HUES6 (cell line): ENCODE measurements around the gene ESYT1.
A peak's percentile ranks its signal among the peaks of the same experiment; 100 is the strongest.

Experiments
- H3K27ac ChIP-seq: 2 replicates; pipeline ENCODE4 v1.7.0; 2013; ENCODE audit warnings: low read depth, mild to moderate bottlenecking, low read length, inconsistent platforms
- H3K27me3 ChIP-seq: 2 replicates; pipeline ENCODE4 v1.6.1; 2013; ENCODE audit warnings: low read length; ENCODE audit not compliant: control insufficient read depth, insufficient read depth
- H3K36me3 ChIP-seq: 2 replicates; pipeline ENCODE4 v1.6.1; 2013; ENCODE audit warnings: low read length; ENCODE audit not compliant: control insufficient read depth, insufficient read depth
- H3K4me1 ChIP-seq: 2 replicates; pipeline ENCODE4 v1.6.1; 2013; ENCODE audit warnings: low read length; ENCODE audit not compliant: control insufficient read depth, insufficient read depth
- H3K4me3 ChIP-seq: 2 replicates; pipeline ENCODE4 v1.5.1; 2013; ENCODE audit warnings: low read depth, low read length
- H3K9ac ChIP-seq: one replicate; pipeline ENCODE4 v1.6.1; 2013; ENCODE audit warnings: mild to moderate bottlenecking, low read length
- H3K9me3 ChIP-seq: 2 replicates; pipeline ENCODE4 v1.6.1; 2013; ENCODE audit warnings: low read depth, low read length; ENCODE audit not compliant: control insufficient read depth, insufficient read depth

The ESYT1 gene

GRCh38 chr12:56157201-56158028 lies 29.3 kb downstream of the ESYT1 start:
- peaks cover 47% of the 10 kb centered on the region for H3K36me3 ChIP-seq
- H3K9ac ChIP-seq, result peak overlapping the region; percentile 98
- H3K27me3 ChIP-seq, result no peaks in the 10 kb centered on the region
- peak overlapping the region; percentile 79 for H3K27ac ChIP-seq
- H3K4me3 ChIP-seq, result peak overlapping the region; percentile 88
- H3K9me3 ChIP-seq, result no peaks in the 10 kb centered on the region
- peaks cover 41% of the 10 kb centered on the region for H3K4me1 ChIP-seq

GRCh38 chr12:56158029-56158925 lies 30.2 kb downstream of the ESYT1 start, which contains the start of gene MYL6:
MYL6 (plus strand) TSS chr12:56158359; CDS start chr12:56158402, 43 bp downstream.
- peaks cover 41% of the 10 kb centered on the region for H3K4me1 ChIP-seq

GRCh38 chr12:56158926-56159461 lies 30.9 kb downstream of the ESYT1 start:
- Histone ChIP-seq H3K9ac (peak overlapping the region; percentile 98), H3K9me3 (no peaks in the 10 kb centered on the region), H3K36me3 (peaks cover 63% of the 10 kb centered on the region), H3K4me1 (peaks cover 39% of the 10 kb centered on the region), H3K27ac (peak overlapping the region; percentile 91), H3K27me3 (no peaks in the 10 kb centered on the region), H3K4me3 (peak overlapping the region; percentile 88)

More at GRCh38 chr12:56158029-56158925, 30.2 kb downstream of the ESYT1 start, which contains the start of gene MYL6:
- peak within 1 kb of the TSS; percentile 88 for H3K4me3 ChIP-seq
- no peaks in the 10 kb centered on the region for H3K27me3 ChIP-seq
- H3K9me3 ChIP-seq, result no peaks in the 10 kb centered on the region
- H3K36me3 ChIP-seq, result peaks cover 56% of the 10 kb centered on the region
- peak within 1 kb of the TSS; percentile 98 for H3K9ac ChIP-seq
- H3K27ac ChIP-seq, result peak within 1 kb of the TSS; percentile 91

GRCh38 chr12:56159482-56160192 lies 31.6 kb downstream of the ESYT1 start:
- Histone ChIP-seq H3K27me3 (no peaks in the 10 kb centered on the region), H3K36me3 (peaks cover 68% of the 10 kb centered on the region), H3K4me1 (peaks cover 39% of the 10 kb centered on the region), H3K9ac (peak overlapping the region; percentile 98), H3K4me3 (peak overlapping the region; percentile 88), H3K9me3 (no peaks in the 10 kb centered on the region), H3K27ac (peak overlapping the region; percentile 91; the same call in 1 of the 2 replicates)

GRCh38 chr12:56160193-56160763 lies 32.2 kb downstream of the ESYT1 start:
- Histone ChIP-seq H3K9me3 (no peaks in the 10 kb centered on the region), H3K9ac (peak overlapping the region; percentile 98), H3K4me3 (peak overlapping the region; percentile 88), H3K4me1 (peaks cover 39% of the 10 kb centered on the region), H3K27me3 (no peaks in the 10 kb centered on the region), H3K27ac (0 out of 2 replicates have a peak overlapping the region, but pooled peaks have one; percentile 91), H3K36me3 (peaks cover 68% of the 10 kb centered on the region)

- H3K9ac ChIP-seq, result peak overlapping the region; percentile 98
- no peaks in the 10 kb centered on the region for H3K27me3 ChIP-seq
- H3K27ac ChIP-seq, result no peak overlapping the region
- peaks cover 69% of the 10 kb centered on the region for H3K36me3 ChIP-seq
- H3K4me1 ChIP-seq, result peaks cover 39% of the 10 kb centered on the region
- H3K4me3 ChIP-seq, result peak overlapping the region; percentile 88; the same call in 1 of the 2 replicates
- H3K9me3 ChIP-seq, result no peaks in the 10 kb centered on the region
Observed at GRCh38 chr12:56160894-56161689, 33.0 kb downstream of the ESYT1 start.

GRCh38 chr12:56161690-56162351 lies 33.8 kb downstream of the ESYT1 start:
- Histone ChIP-seq H3K4me1 (peaks cover 39% of the 10 kb centered on the region), H3K36me3 (peaks cover 75% of the 10 kb centered on the region), H3K27me3 (no peaks in the 10 kb centered on the region), H3K9me3 (no peaks in the 10 kb centered on the region), H3K27ac (no peak overlapping the region), H3K4me3 (no peak overlapping the region), H3K9ac (no peak overlapping the region)

GRCh38 chr12:56162468-56163290 lies 34.6 kb downstream of the ESYT1 start:
- Histone ChIP-seq H3K4me3 (no peak overlapping the region), H3K27me3 (no peaks in the 10 kb centered on the region), H3K9me3 (no peaks in the 10 kb centered on the region), H3K27ac (no peak overlapping the region), H3K9ac (peak overlapping the region; percentile 19), H3K4me1 (peaks cover 34% of the 10 kb centered on the region), H3K36me3 (peaks cover 82% of the 10 kb centered on the region)
